Esophagus squamous epithelium (tissue), 4 donors: ENCODE data around the gene PRC1.

Experiments used
- POLR2A ChIP-seq, 4 donors: fragments of 450-650 bp; IDR thresholded peaks; one replicate each; pipeline ENCODE4 v1.6.1; 2017; ENCODE audit warnings: antibody characterized with exemption in 4 of 4, mild to moderate bottlenecking in 4 of 4, moderate library complexity in 3 of 4
- TF ChIP-seq, protein P1 (sequence below), 6 experiments: fragments of 450-650 bp in 4 of 6; fragments of 200-600 bp in 2 of 6; sonication (generic) in 2 of 6; IDR thresholded peaks; one replicate each; pipeline ENCODE4 v1.5.1; 2016 to 2019; ENCODE audit warnings: antibody characterized with exemption in 6 of 6, mild to moderate bottlenecking in 4 of 6, moderate library complexity in 4 of 6

DNA sequence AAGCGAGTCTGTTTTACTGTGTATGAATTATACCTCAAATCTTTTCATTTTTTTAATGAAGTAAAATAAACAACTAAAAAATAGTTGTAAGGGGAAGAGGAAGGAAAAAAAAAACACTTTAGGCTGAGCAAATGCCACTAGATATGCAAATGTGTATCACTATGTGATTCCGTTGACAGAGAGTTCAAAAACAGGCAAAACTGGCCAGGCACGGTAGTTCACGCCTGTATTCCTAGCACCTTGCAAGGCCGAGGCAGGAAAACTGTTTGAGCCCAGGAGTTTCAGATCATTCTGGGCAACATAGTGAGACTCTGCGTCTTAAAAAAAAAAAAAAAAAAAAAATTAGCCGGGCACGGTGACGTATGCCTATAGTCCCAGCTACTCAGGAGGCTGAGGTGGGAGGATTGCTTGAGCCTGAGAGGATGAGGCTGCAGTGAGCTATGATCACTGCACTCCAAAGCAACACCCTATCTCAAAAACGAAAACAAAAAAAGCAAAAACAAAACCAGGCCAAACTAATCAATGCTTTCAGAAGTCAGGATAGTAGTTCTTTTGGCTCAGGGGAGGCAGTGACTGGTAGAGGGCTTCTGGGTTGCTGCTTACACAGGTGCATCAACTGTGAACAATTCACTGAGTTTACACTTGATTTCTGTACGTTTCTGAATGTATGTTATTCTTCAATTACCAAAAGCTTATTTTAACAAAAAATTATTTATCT lies 7.4 kb downstream of the PRC1 start:
- TF ChIP-seq POLR2A (IDR thresholded peaks at IDR 0.05): no peak
- TF ChIP-seq, protein P1, sequence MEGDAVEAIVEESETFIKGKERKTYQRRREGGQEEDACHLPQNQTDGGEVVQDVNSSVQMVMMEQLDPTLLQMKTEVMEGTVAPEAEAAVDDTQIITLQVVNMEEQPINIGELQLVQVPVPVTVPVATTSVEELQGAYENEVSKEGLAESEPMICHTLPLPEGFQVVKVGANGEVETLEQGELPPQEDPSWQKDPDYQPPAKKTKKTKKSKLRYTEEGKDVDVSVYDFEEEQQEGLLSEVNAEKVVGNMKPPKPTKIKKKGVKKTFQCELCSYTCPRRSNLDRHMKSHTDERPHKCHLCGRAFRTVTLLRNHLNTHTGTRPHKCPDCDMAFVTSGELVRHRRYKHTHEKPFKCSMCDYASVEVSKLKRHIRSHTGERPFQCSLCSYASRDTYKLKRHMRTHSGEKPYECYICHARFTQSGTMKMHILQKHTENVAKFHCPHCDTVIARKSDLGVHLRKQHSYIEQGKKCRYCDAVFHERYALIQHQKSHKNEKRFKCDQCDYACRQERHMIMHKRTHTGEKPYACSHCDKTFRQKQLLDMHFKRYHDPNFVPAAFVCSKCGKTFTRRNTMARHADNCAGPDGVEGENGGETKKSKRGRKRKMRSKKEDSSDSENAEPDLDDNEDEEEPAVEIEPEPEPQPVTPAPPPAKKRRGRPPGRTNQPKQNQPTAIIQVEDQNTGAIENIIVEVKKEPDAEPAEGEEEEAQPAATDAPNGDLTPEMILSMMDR (IDR thresholded peaks at IDR 0.05): no peak
